GM19372 (cell line): ENCODE results near the gene CAPN5.

Source experiments
- ATAC-seq: cut with Tn5 transposase; IDR thresholded peaks from one replicate; pipeline ENCODE4 v1.9.1; 2021; ENCODE audit warnings: mild to moderate bottlenecking, low read depth, moderate library complexity; ENCODE audit not compliant: unreplicated experiment

CAPN5 gene

GRCh38 chr11:77144857-77145428 is 78.2 kb downstream of the CAPN5 start:
- no peak for ATAC-seq

DNA sequence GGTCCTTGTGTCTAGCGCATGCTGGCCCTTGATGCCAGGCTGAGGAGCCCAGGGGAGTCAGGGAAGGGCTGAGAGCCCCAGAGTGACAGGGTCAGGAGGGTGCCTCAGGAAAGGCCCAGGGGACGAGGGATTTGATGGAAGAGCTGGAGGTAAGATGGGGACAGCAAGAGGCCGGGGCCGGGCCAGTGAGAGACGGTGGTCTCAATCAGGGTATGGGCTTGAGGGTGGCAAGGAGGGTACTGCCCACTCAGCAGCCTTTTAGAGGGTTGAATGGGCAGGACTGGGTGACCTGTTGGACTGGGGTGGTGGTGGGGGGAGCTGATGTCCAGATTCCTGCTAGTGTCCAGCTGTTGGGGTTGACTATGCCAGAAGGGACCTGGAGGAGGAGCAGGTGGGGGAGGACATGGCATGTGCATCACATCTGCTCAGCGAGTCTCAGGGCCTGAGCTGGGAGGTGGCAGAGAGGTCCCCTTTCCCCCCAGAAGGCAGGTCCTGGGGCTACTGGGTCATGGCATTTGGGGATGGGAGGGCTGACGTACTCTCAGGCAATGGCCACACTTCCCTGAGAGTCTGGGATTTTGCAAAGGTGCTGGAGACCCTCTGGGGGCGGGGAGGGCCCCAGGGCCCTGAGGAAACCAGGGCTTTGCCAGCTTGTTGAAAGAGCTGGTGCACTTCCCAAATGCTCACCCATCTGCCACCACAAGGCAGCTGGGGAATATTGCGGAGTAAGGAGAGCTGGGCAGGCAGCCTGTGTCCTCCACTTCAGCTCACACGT is 79.7 kb downstream of the CAPN5 start:
- no peak for ATAC-seq

- ATAC-seq = no peak
Measured at GRCh38 chr11:77147036-77147315, 80.2 kb downstream of the CAPN5 start.

GRCh38 chr11:77147668-77148321 is 81.0 kb downstream of the CAPN5 start:
- no peak for ATAC-seq

DNA sequence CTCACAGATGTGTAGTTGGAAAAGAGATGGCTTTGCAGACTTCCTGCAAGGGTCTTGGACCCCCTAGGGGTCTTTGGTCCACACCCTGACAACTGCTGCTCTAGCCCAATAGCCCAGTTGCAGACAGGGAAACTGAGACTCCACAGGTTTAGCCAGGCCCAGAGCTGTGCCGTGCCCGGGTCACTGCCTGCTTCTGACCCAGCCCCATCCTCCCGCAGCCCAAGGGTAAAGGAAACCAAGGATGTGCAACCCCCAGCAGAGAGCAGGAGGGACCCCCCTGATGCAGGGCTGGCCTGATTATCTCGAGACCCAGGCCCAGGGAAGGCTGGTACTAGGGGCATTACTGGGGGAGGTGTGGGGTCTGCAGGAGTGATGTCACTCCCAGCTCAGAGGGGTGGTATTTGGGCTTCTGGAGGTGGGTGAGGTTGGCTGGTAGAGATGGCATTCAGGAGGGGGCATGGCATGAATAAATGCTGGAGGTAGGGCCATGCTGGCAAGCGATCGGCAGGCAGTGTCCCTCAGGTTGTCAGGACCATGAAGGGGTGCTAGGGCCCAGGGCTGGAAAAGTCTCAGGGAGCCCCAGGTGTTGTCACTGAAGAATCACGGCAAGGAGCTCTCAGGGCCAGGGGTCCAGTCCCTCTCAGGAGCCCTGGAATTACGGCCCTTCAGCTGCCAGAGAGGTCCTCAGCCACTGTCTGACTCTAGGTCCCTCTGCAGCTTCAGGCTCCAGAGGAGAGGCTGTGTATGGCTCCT is 82.4 kb downstream of the CAPN5 start:
- ATAC-seq = no peak

DNA sequence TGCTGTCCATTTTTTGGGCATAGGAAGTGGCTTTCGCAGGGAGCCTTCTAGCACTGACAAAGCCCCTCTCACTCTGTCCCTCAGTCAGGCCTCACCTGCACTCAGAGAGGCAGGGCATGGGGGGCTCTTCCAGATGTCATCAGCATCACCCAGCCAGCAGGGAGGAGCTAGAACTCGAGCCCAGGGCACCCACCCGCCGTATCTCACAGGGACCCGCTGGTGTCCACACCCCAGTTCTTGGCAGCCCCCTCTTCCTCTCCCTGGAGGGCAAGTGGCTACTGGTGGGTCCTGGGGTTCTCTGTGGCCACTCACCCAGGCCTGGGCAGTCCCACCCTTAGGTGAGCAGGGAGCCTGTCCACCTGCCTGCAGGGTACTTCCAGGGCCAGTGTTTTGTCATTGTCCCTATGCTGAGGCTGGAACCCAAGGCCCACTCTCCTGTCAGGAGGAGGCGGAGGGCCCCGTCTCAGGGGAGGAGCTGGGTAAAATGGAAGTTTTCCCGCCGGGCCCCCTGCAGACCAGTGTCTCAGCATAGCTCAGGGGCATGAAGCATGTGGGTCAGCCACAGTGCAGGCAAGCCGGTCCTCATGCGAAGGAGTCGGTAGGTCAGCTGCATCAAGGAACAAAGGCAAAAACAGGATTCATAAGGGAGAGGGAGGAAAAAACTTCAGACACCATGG is 83.1 kb downstream of the CAPN5 start:
- no peak for ATAC-seq

DNA sequence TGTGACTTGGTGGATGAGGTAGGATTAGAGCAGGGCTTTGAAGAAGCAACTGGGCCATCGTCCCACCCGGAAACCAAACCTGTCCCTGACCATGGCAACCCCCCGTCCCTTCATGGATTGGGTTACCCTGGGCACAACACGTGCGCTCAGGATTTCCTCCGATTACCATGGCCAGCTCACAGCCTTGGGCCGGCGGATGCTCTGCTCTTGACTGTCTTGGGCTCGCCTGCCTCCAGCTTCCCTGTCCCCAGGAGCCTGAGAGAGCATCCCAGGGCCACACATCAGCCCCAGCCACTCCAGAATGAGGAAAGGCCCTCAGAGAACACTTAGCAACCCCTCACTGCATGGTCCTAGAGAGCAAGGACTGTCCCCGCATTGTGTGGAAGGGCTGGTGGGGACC is 84.1 kb downstream of the CAPN5 start:
- ATAC-seq = no peak

GRCh38 chr11:77151804-77152509 is 85.2 kb downstream of the CAPN5 start:
- no peak for ATAC-seq

- no peak for ATAC-seq
Measured at GRCh38 chr11:77152846-77153245, 86.1 kb downstream of the CAPN5 start.

DNA sequence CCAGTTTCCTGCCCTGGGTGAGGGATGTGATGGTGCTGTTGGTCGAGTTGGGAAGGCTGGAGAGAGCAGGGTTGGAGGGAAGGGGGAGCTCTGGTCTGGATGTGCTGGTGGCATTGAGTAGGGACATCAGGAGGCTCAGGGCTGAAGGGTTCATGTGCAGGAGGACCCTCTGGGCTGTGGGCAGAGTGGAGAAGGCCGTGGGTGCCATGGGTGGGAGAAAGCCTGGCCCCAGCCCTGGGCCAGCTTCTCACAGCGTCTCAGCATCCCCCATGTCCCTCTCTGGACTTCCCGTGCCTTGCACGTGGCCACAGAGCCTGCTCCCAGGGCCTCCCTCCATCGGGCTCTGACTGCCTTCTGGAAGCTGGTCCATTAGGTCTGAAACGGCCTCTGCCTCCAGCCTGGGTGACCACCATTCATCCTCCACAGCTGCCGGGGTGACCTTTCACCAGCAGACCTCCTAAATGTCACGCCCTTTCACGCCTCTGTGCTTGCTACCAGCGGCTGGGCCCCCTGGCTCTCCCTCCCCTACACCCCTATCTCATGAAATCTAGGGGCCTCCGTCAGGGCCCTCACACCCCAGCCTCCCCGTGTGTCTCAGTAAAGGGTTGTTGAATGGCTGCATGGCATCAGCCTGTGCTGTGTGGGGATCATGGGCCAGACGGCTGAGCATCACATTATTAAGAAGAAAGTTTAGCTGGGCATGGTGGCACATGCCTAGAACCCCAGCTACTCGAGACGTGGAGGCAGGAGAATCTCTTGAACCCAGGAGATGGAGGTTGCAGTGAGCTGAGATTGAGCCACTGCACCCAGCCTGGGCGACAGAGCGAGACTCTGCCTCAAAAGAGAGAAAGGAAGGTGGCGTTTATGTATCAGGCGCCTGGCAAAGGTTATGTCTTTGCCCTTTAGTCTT is 86.8 kb downstream of the CAPN5 start:
- no peak for ATAC-seq

- no peak for ATAC-seq
Measured at GRCh38 chr11:77154381-77155081, 87.8 kb downstream of the CAPN5 start.

GRCh38 chr11:77155082-77155475 is 88.3 kb downstream of the CAPN5 start:
- no peak for ATAC-seq

GRCh38 chr11:77155556-77156130 is 88.9 kb downstream of the CAPN5 start:
- no peak for ATAC-seq

- ATAC-seq = no peak
Measured at GRCh38 chr11:77156396-77157195, 89.8 kb downstream of the CAPN5 start.

DNA sequence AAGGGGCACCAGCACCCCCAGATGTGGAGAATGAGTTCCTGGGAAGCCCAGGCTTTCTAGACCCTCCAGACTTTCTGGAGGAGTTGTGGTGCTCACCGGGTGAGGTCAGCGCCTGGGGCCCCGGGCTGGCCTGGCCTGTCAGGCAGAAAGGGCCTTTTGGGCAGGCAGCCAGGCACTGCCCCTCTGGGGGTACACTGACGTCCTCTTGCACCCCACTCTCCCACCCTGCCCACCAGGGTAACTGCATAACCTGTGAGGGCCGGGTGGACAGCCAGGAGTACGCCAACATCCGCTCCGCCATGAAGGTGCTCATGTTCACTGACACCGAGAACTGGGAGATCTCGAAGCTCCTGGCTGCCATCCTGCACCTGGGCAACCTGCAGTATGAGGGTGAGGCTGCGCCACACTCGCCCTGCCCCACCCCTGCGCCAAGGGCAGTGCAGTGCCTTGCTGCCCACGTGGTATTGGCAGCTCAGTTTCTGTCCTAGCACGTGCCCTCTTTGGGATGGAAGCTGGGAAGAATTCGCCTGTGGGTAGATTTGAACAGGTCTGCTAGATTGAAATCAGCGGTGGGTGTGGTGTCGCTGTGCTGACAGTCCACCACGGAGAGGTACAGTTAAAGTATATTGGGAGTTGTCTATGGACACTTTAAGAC is 91.4 kb downstream of the CAPN5 start:
- ATAC-seq = no peak

GRCh38 chr11:77159219-77159936 is 92.6 kb downstream of the CAPN5 start:
- no peak for ATAC-seq
